PC-3 (cell line): ENCODE data around the gene GDA. TPM values are rescaled to one million over a fixed set of nuclear protein-coding genes. Genes with fewer than 3 reads are reported as not detected.

Experiments
- ATAC-seq: fragments of 200-7000 bp; cut with Tn5 transposase; 2 replicates; pipeline ENCODE4 v1.9.1; 2020; ENCODE audit warnings: mild to moderate bottlenecking, moderate library complexity
- BruUV-seq: library from RNA; stranded (reverse); fragments of 400-500 nt; replicated peaks from 2 replicates; lab custom pipeline; 2021; lab: Mats Ljungman, UMichigan
- CTCF ChIA-PET: fragments of 300-600 bp; sonication (Branson Sonifier 250); formaldehyde crosslinking; loops from one replicate; lab custom pipeline; 2022; ENCODE audit warnings: antibody characterized with exemption; lab: Charles Lee
- POLR2A ChIA-PET: fragments of 300-600 bp; sonication (Branson Sonifier 250); formaldehyde crosslinking; loops from one replicate; lab custom pipeline; 2022; ENCODE audit warnings: antibody characterized with exemption; ENCODE audit not compliant: unreplicated experiment; lab: Charles Lee
- DNase-seq: peaks from one replicate; pipeline ENCODE4 v3.0.0-alpha.2; 2015
- H2AFZ ChIP-seq: fragments of 300-600 bp; sonication (generic); 2 replicates; pipeline ENCODE4 v1.6.0; 2016; ENCODE audit warnings: antibody characterized with exemption, low read length
- H3F3A ChIP-seq: fragments of 300-600 bp; sonication (generic); one replicate; pipeline ENCODE4 v1.6.0; 2017; ENCODE audit warnings: antibody characterized with exemption, low read length, control low read depth, mild to moderate bottlenecking; ENCODE audit not compliant: unreplicated experiment
- H3K27ac ChIP-seq: fragments of 300-600 bp; sonication (generic); 2 replicates; pipeline ENCODE4 v1.5.1; 2016; ENCODE audit warnings: mild to moderate bottlenecking, low read length
- H3K27me3 ChIP-seq: fragments of 300-600 bp; sonication (generic); 2 replicates; pipeline ENCODE4 v1.6.1; 2016; ENCODE audit warnings: low read length, mixed read lengths
- H3K36me3 ChIP-seq: fragments of 300-600 bp; sonication (generic); 2 replicates; pipeline ENCODE4 v1.6.1; 2016; ENCODE audit warnings: low read depth, mixed run types, low read length, mixed read lengths
- H3K4me1 ChIP-seq: fragments of 300-600 bp; sonication (generic); 2 replicates; pipeline ENCODE4 v1.5.1; 2016; ENCODE audit warnings: low read length; ENCODE audit not compliant: insufficient read depth
- H3K4me2 ChIP-seq: fragments of 300-600 bp; sonication (generic); 2 replicates; pipeline ENCODE4 v1.6.0; 2016; ENCODE audit warnings: low read length
- H3K4me3 ChIP-seq: fragments of 300-600 bp; sonication (generic); 2 replicates; pipeline ENCODE4 v1.5.1; 2016; ENCODE audit warnings: mild to moderate bottlenecking, low read length, mixed read lengths
- H3K79me2 ChIP-seq: fragments of 300-600 bp; sonication (generic); 2 replicates; pipeline ENCODE4 v1.6.1; 2017; ENCODE audit warnings: low read length, mixed read lengths
- H3K9ac ChIP-seq: fragments of 300-600 bp; sonication (generic); 2 replicates; pipeline ENCODE4 v1.6.0; 2016; ENCODE audit warnings: mild to moderate bottlenecking, low read length
- H3K9me2 ChIP-seq: fragments of 300-600 bp; sonication (generic); replicated peaks from 2 replicates; pipeline ENCODE4 v1.6.1; 2016; ENCODE audit warnings: mixed run types, low read length, mixed read lengths
- H3K9me3 ChIP-seq: fragments of 300-600 bp; sonication (generic); 2 replicates; pipeline ENCODE4 v1.6.1; 2016; ENCODE audit warnings: low read length, mixed read lengths
- H4K20me1 ChIP-seq: fragments of 300-600 bp; sonication (generic); 2 replicates; pipeline ENCODE4 v1.6.1; 2016; ENCODE audit warnings: low read length, mixed read lengths
- CTCF ChIP-seq: fragments of 300-600 bp; sonication (generic); conservative IDR thresholded peaks from 2 replicates; pipeline ENCODE4 v1.5.1; 2017; ENCODE audit warnings: antibody characterized with exemption, low read depth, mild to moderate bottlenecking, low read length
- EZH2 ChIP-seq: fragments of 300-600 bp; sonication (generic); IDR thresholded peaks from one replicate; pipeline ENCODE4 v1.6.1; 2017; ENCODE audit warnings: antibody characterized with exemption, mild to moderate bottlenecking, low read length; ENCODE audit not compliant: unreplicated experiment
- EZH2phosphoT487 ChIP-seq: fragments of 300-600 bp; sonication (generic); IDR thresholded peaks from 2 replicates; pipeline ENCODE4 v1.6.1; 2018; ENCODE audit warnings: mild to moderate bottlenecking, antibody characterized with exemption, low read length, borderline replicate concordance
- intact Hi-C: fragments of 100-400 bp; cut with micrococcal nuclease; formaldehyde crosslinking; loops from 2 replicates; pipeline ENCODE4 v1.9.0; 2023
- total RNA-seq: library from RNA; depleted of rRNA; stranded (reverse); fragments of >200 nt; gene quantifications from 2 replicates; pipeline ENCODE4 v1.2.3, GENCODE V29; 2014

Gene GDA
- total RNA-seq, 1 experiment from 2014 or later = not detected

DNA sequence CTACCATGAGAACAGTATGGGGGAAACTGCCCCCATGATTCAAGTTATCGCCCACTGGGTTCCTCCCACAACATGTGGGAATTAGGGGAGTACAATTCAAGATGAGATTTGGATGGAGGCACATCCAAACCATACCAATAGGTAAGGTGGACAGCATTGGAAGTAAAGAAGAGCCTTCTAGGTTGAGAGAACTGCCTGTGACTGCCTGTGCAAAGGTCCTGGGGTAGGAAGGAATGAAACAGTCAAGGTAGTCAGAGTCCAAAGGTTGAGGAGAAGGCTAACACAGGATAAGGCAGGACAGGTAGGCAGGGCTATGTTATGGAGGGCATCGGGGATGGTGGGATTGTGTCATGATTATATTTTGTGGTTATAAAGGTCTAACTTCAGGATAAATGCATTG is 6.1 kb downstream of the GDA start:
- H3K79me2 ChIP-seq = no peaks in the 10 kb centered on the region
- no peaks in the 10 kb centered on the region for H3K9me3 ChIP-seq
- H3K27ac ChIP-seq = no peak overlapping the region
- no peaks in the 10 kb centered on the region for H3K9me2 ChIP-seq
- DNase-seq (no peak), ATAC-seq (no peak)
- H3K4me2 ChIP-seq = no peak overlapping the region
- no peak overlapping the region for H3K4me3 ChIP-seq
- ChIA-PET CTCF (no interaction called here), POLR2A (no interaction called here)
- H3F3A ChIP-seq = no peaks in the 10 kb centered on the region
- H2AFZ ChIP-seq = no peak overlapping the region
- no TSS peak for BruUV-seq
- no peak for TF ChIP-seq EZH2
- no peak for TF ChIP-seq EZH2phosphoT487
- no peak for TF ChIP-seq CTCF
- H3K27me3 ChIP-seq = no peaks in the 10 kb centered on the region
- H3K9ac ChIP-seq = no peak overlapping the region
- H3K4me1 ChIP-seq = peaks cover 17% of the 10 kb centered on the region
- intact Hi-C loops = no loop called here
- no peaks in the 10 kb centered on the region for H3K36me3 ChIP-seq
- H4K20me1 ChIP-seq = no peaks in the 10 kb centered on the region

GRCh38 chr9:72156586-72156985 is 7.3 kb downstream of the GDA start:
- no TSS peak for BruUV-seq
- no peaks in the 10 kb centered on the region for H3K9me3 ChIP-seq
- H3K4me3 ChIP-seq = no peak overlapping the region
- peak; percentile 33 for DNase-seq
- H3K79me2 ChIP-seq = no peaks in the 10 kb centered on the region
- H3K9ac ChIP-seq = no peak overlapping the region
- no peak for TF ChIP-seq EZH2
- TF ChIP-seq EZH2phosphoT487 = no peak
- TF ChIP-seq CTCF = no peak
- H3K36me3 ChIP-seq = no peaks in the 10 kb centered on the region
- H3K9me2 ChIP-seq = no peaks in the 10 kb centered on the region
- POLR2A ChIA-PET = no interaction called here
- H2AFZ ChIP-seq = no peak overlapping the region
- no peaks in the 10 kb centered on the region for H3K27me3 ChIP-seq
- no peak overlapping the region for H3K4me2 ChIP-seq
- intact Hi-C loops = no loop called here
- ATAC-seq = no peak
- H3K4me1 ChIP-seq = peaks cover 12% of the 10 kb centered on the region
- H3K27ac ChIP-seq = no peak overlapping the region
- no peaks in the 10 kb centered on the region for H4K20me1 ChIP-seq
- H3F3A ChIP-seq = no peaks in the 10 kb centered on the region
- CTCF ChIA-PET = no interaction called here

DNA sequence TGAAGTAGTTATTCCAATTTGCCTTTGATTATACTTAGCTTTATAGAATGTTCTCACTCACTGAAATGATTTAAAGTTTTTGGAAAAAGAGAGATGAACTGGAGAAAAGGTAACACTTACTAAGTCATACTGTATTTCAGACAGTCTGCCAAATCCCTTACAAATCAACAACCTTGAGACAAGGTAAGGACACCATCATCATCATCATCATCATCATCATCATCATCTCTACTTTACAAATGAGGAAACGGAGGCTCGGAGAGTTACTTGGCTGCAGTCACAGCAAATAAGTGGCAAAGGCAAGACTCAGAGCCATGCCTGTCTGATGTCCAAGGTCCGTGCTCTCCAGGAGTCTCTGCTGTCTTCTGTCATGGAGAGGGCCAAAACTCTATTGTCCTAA is 9.4 kb downstream of the GDA start:
- Histone ChIP-seq H3K9me2 (no peaks in the 10 kb centered on the region), H3K27ac (no peak overlapping the region), H3K4me3 (no peak overlapping the region), H3K9me3 (no peaks in the 10 kb centered on the region), H3K9ac (no peak overlapping the region), H3K27me3 (no peaks in the 10 kb centered on the region), H3K79me2 (no peaks in the 10 kb centered on the region), H2AFZ (no peak overlapping the region), H3F3A (no peaks in the 10 kb centered on the region), H4K20me1 (no peaks in the 10 kb centered on the region), H3K4me1 (peaks cover 12% of the 10 kb centered on the region), H3K4me2 (no peak overlapping the region), H3K36me3 (no peaks in the 10 kb centered on the region)
- no peak for DNase-seq
- no peak for ATAC-seq
- ChIA-PET POLR2A (no interaction called here), CTCF (no interaction called here)
- intact Hi-C loops = no loop called here
- TF ChIP-seq CTCF (no peak), EZH2 (no peak), EZH2phosphoT487 (no peak)
- no TSS peak for BruUV-seq
